ENCODE data around the gene GFOD1.

Gene GFOD1

GRCh38 chr6:13425943-13426931 is 61.2 kb downstream of the GFOD1 start:
- DNase-seq (ENCODE audit: low read depth in 2 of 2), result no peak

GRCh38 chr6:13425270-13425873 is 62.0 kb downstream of the GFOD1 start:
- no peak for DNase-seq (ENCODE audit: low read depth in 2 of 2)

- DNase-seq (ENCODE audit: low read depth in 2 of 2), result no peak
Observed at GRCh38 chr6:13423252-13423651, 64.1 kb downstream of the GFOD1 start.

GRCh38 chr6:13422681-13423221 is 64.6 kb downstream of the GFOD1 start:
- DNase-seq (ENCODE audit: low read depth in 2 of 2), result no peak

- DNase-seq (ENCODE audit: low read depth in 2 of 2), result no peak
Observed at GRCh38 chr6:13421425-13422059, 65.9 kb downstream of the GFOD1 start.

GRCh38 chr6:13420269-13420668 is 67.1 kb downstream of the GFOD1 start:
- no peak for DNase-seq (ENCODE audit: low read depth in 2 of 2)

GRCh38 chr6:13419422-13420195 is 67.8 kb downstream of the GFOD1 start:
- DNase-seq (ENCODE audit: low read depth in 2 of 2), result no peak

- no peak for DNase-seq (ENCODE audit: low read depth in 2 of 2)
Observed at GRCh38 chr6:13418844-13419243, 68.6 kb downstream of the GFOD1 start.

- DNase-seq (ENCODE audit: low read depth in 2 of 2), result no peak
Observed at GRCh38 chr6:13417954-13418353, 69.4 kb downstream of the GFOD1 start.

GRCh38 chr6:13417431-13417830 is 70.0 kb downstream of the GFOD1 start:
- DNase-seq (ENCODE audit: low read depth in 2 of 2), result no peak

GRCh38 chr6:13415283-13415682 is 72.1 kb downstream of the GFOD1 start:
- DNase-seq (ENCODE audit: low read depth in 2 of 2), result no peak

GRCh38 chr6:13413900-13414555 is 73.4 kb downstream of the GFOD1 start:
- no peak for DNase-seq (ENCODE audit: low read depth in 2 of 2)

- DNase-seq (ENCODE audit: low read depth in 2 of 2), result no peak
Observed at GRCh38 chr6:13413466-13413862, 73.9 kb downstream of the GFOD1 start.

GRCh38 chr6:13412639-13413465 is 74.5 kb downstream of the GFOD1 start:
- no peak for DNase-seq (ENCODE audit: low read depth in 2 of 2)

GRCh38 chr6:13412211-13412610 is 75.2 kb downstream of the GFOD1 start:
- DNase-seq (ENCODE audit: low read depth in 2 of 2), result no peak

GRCh38 chr6:13411484-13411883 is 75.9 kb downstream of the GFOD1 start:
- DNase-seq (ENCODE audit: low read depth in 2 of 2), result no peak

GRCh38 chr6:13409991-13410390 is 77.4 kb downstream of the GFOD1 start:
- DNase-seq (ENCODE audit: low read depth in 2 of 2), result no peak

GRCh38 chr6:13407709-13408695 is 79.4 kb downstream of the GFOD1 start:
- no peak for DNase-seq (ENCODE audit: low read depth in 2 of 2)

- no peak for DNase-seq (ENCODE audit: low read depth in 2 of 2)
Observed at GRCh38 chr6:13407368-13407708, 80.1 kb downstream of the GFOD1 start.

Measured in activated CD4-positive, alpha-beta T cell treated with anti-CD3 and anti-CD28 coated beads for 24 hours (primary cell).